ENCODE data around the gene ATP6AP1.

ATP6AP1 gene

GRCh38 chrX:154419189-154419588, 9.3 kb upstream of the ATP6AP1 start:
- no peak for DNase-seq (ENCODE audit: low read depth, low spot score)
- no peak overlapping the region for H3K4me3 ChIP-seq (ENCODE audit: low read depth, low read length)
- POLR2A ChIA-PET: no interaction called here
- CTCF ChIA-PET: interaction anchor here (1.0 kb wide), 1 partner anchor 113 kb away, joined by 3 read pairs; no protein-coding TSS in a partner anchor
- no peak for TF ChIP-seq CTCF (IDR thresholded peaks at IDR 0.05; ENCODE audit: insufficient read depth, low read length, missing control alignments)

GRCh38 chrX:154419688-154420401, 8.6 kb upstream of the ATP6AP1 start:
- ChIA-PET CTCF (no interaction called here), POLR2A (no interaction called here)
- H3K4me3 ChIP-seq (ENCODE audit: low read depth, low read length): no peak overlapping the region
- no peak for TF ChIP-seq CTCF (IDR thresholded peaks at IDR 0.05; ENCODE audit: insufficient read depth, low read length, missing control alignments)
- no peak for DNase-seq (ENCODE audit: low read depth, low spot score)

GRCh38 chrX:154420402-154420756, 8.1 kb upstream of the ATP6AP1 start:
- no peak overlapping the region for H3K4me3 ChIP-seq (ENCODE audit: low read depth, low read length)
- ChIA-PET POLR2A (no interaction called here), CTCF (interaction anchor here (0.8 kb wide), 1 partner anchor 9 kb away, joined by 3 read pairs; no protein-coding TSS in a partner anchor)
- DNase-seq (ENCODE audit: low read depth, low spot score): no peak
- no peak for TF ChIP-seq CTCF (IDR thresholded peaks at IDR 0.05; ENCODE audit: insufficient read depth, low read length, missing control alignments)

- H3K4me3 ChIP-seq (ENCODE audit: low read depth, low read length): no peak overlapping the region
- ChIA-PET POLR2A (no interaction called here), CTCF (interaction anchor here (1.0 kb wide), 1 partner anchor 18 kb away, joined by 3 read pairs; no protein-coding TSS in a partner anchor)
- TF ChIP-seq CTCF (IDR thresholded peaks at IDR 0.05; ENCODE audit: insufficient read depth, low read length, missing control alignments): no peak
- DNase-seq (ENCODE audit: low read depth, low spot score): no peak
These were observed 1.3 kb upstream of the ATP6AP1 start for GRCh38 chrX:154426916-154427770.

- TF ChIP-seq CTCF (IDR thresholded peaks at IDR 0.05; ENCODE audit: insufficient read depth, low read length, missing control alignments): no peak
- no peak for DNase-seq (ENCODE audit: low read depth, low spot score)
- H3K4me3 ChIP-seq (ENCODE audit: low read depth, low read length): peak overlapping the region; percentile 68
- CTCF ChIA-PET: interaction anchor here (0.9 to 1.2 kb wide), 3 partner anchors 20 to 103 kb away, joined by 3 read pairs; no protein-coding TSS in a partner anchor
- POLR2A ChIA-PET: no interaction called here
These were observed 1.2 kb downstream of the ATP6AP1 start for GRCh38 chrX:154429711-154430110.

- H3K4me3 ChIP-seq (ENCODE audit: low read depth, low read length): no peak overlapping the region
- ChIA-PET POLR2A (interaction anchor here (1.2 kb wide), 1 partner anchor 60 kb away, joined by 4 read pairs; the partner anchor contains the start of gene SLC10A3), CTCF (interaction anchor here (1.2 kb wide), 1 partner anchor 22 kb away, joined by 3 read pairs; no protein-coding TSS in a partner anchor)
- TF ChIP-seq CTCF (IDR thresholded peaks at IDR 0.05; ENCODE audit: insufficient read depth, low read length, missing control alignments): no peak
- DNase-seq (ENCODE audit: low read depth, low spot score): no peak
These were observed 2.0 kb downstream of the ATP6AP1 start for GRCh38 chrX:154430479-154430878.
